Right cardiac atrium (tissue), 5 donors: ENCODE results near the gene ARHGAP12. TPM values are rescaled to one million over a fixed set of nuclear protein-coding genes. Genes with fewer than 3 reads are reported as not detected.

Experiments used
- ATAC-seq, 2 donors: fragments of 200-7000 bp; cut with Tn5 transposase; one replicate each; pipeline versions ENCODE4 v1.8.0 to v1.9.1; 2020; ENCODE audit warnings: moderate library complexity in 2 of 2, mild to moderate bottlenecking in 1 of 2
- DNase-seq, 3 donors: peaks; one replicate each; pipeline ENCODE4 v3.0.0-alpha.2; 2020
- H3K27ac ChIP-seq: one replicate; pipeline ENCODE4 v1.5.1; 2013; ENCODE audit warnings: mild to moderate bottlenecking, low read length, control low read depth, moderate library complexity
- H3K27me3 ChIP-seq: one replicate; pipeline ENCODE4 v1.6.1; 2013; ENCODE audit not compliant: control insufficient read depth, insufficient read depth
- H3K4me1 ChIP-seq: one replicate; pipeline ENCODE4 v1.6.1; 2013; ENCODE audit warnings: low read length; ENCODE audit not compliant: control insufficient read depth, insufficient read depth
- H3K4me3 ChIP-seq: one replicate; pipeline ENCODE4 v1.5.1; 2013; ENCODE audit warnings: low read length, control low read depth
- H3K9me3 ChIP-seq: one replicate; pipeline ENCODE4 v1.6.1; 2013; ENCODE audit warnings: low read length; ENCODE audit not compliant: control insufficient read depth
- WGBS: extraction: QIAGEN DNeasy Blood & Tissue Kit; methylation state at CpG from one replicate; pipeline ENCODE4 v1.1.7; 2013; 5-methylcytosine and 5-hydroxymethylcytosine counted together
- intact Hi-C, 4 donors: fragments of 100-400 bp; cut with DNase I; formaldehyde crosslinking; loops; one replicate each; pipeline versions ENCODE4 v1.11.0 to v1.14.0; 2022 to 2023
- polyA plus RNA-seq: library from polyadenylated mRNA; stranded (reverse); fragments of 200-250 nt; gene quantifications from one replicate; pipeline ENCODE4 v1.2.3, GENCODE V29; 2013
- total RNA-seq, 4 donors: library from RNA; stranded (reverse); fragmentation: NEBNext Ultra II Directional; extraction: Animal tissue kit (Norgen Biotek cat#: 25700); gene quantifications; one replicate each; pipeline ENCODE4 v1.2.1, GENCODE V29; 2021
- donor health status: healthy with polysubstance abuse.
- donor health status: DM: no; HTN: yes; CAD: no.
- donor health status: DM: no; HTN: no; CAD: no.
- donor health status: DM: no; HTN: yes; CAD: no; lungs with severe emphysema.
- donor health status: DM: yes; HTN: yes; CAD: no.

The ARHGAP12 gene
- total and polyA plus RNA-seq, 5 donors: 20.0 to 25.5 (median 24.8) TPM

- H3K4me3 ChIP-seq: no peak overlapping the region
- H3K4me1 ChIP-seq: peaks cover 21% of the 10 kb centered on the region
- no peak for DNase-seq
- H3K9me3 ChIP-seq: no peaks in the 10 kb centered on the region
- WGBS: 77% methylated on average over 10 of the region's 10 CpGs
- no peak for ATAC-seq
- intact Hi-C loops: loop anchor here in 1 of 4 donors (10.0 kb wide), 1 partner anchor 151 kb away; no protein-coding TSS in a partner anchor
- H3K27ac ChIP-seq: no peak overlapping the region
- H3K27me3 ChIP-seq: no peaks in the 10 kb centered on the region
These were observed 172.4 kb downstream of the ARHGAP12 start for GRCh38 chr10:31756101-31756728.

Other genes with a start within 250 kb of the ARHGAP12 start
- gene KIF5B, start 127.6 kb upstream of the ARHGAP12 start, total RNA-seq: 100 to 1,000 TPM; 134 to 169 (median 144) TPM
- 60.3 TPM for gene KIF5B, start 127.6 kb upstream of the ARHGAP12 start, polyA plus RNA-seq